Osteocyte (in vitro differentiated cells): ENCODE results near the gene MAEA. TPM values are rescaled to one million over a fixed set of nuclear protein-coding genes. Genes with fewer than 3 reads are reported as not detected.

Source experiments
- DNase-seq: peaks from one replicate; pipeline ENCODE4 v3.0.0; 2021; ENCODE audit warnings: mixed read lengths; ENCODE audit not compliant: unreplicated experiment; ENCODE audit errors: extremely low spot score
- H3K27ac Mint-ChIP-seq: one replicate; pipeline ENCODE4 v1.8.0; 2021; ENCODE audit warnings: mild to moderate bottlenecking, mixed read lengths; ENCODE audit not compliant: unreplicated experiment
- H3K27me3 Mint-ChIP-seq: one replicate; pipeline ENCODE4 v1.8.0; 2021; ENCODE audit warnings: mixed read lengths; ENCODE audit not compliant: unreplicated experiment
- H3K36me3 Mint-ChIP-seq: one replicate; pipeline ENCODE4 v1.8.0; 2021; ENCODE audit warnings: mixed read lengths; ENCODE audit not compliant: unreplicated experiment
- H3K4me1 Mint-ChIP-seq: one replicate; pipeline ENCODE4 v1.8.0; 2021; ENCODE audit warnings: mixed read lengths; ENCODE audit not compliant: unreplicated experiment
- H3K4me3 Mint-ChIP-seq: one replicate; pipeline ENCODE4 v1.8.0; 2021; ENCODE audit warnings: mild to moderate bottlenecking, moderate library complexity, mixed read lengths; ENCODE audit not compliant: unreplicated experiment
- H3K9me3 Mint-ChIP-seq: one replicate; pipeline ENCODE4 v1.8.0; 2021; ENCODE audit warnings: mixed read lengths; ENCODE audit not compliant: unreplicated experiment
- CTCF ChIP-seq: fragments of 200-600 bp; sonication (generic); IDR thresholded peaks from 2 replicates; pipeline ENCODE4 v1.5.0; 2021; ENCODE audit warnings: antibody characterized with exemption, mild to moderate bottlenecking, moderate library complexity
- total RNA-seq: library from RNA; stranded (reverse); gene quantifications from 2 replicates; pipeline ENCODE4 v1.2.1, GENCODE V29; 2021

Gene MAEA
- total RNA-seq, 1 donor from 2014 or later = 62.9 TPM

GRCh38 chr4:1374706-1375045, 85.0 kb downstream of the MAEA start:
- peaks cover 22% of the 10 kb centered on the region for H3K36me3 Mint-ChIP-seq
- DNase-seq = no peak
- H3K27me3 Mint-ChIP-seq = no peaks in the 10 kb centered on the region
- no peak overlapping the region for H3K4me3 Mint-ChIP-seq
- H3K27ac Mint-ChIP-seq = no peak overlapping the region
- H3K4me1 Mint-ChIP-seq = no peaks in the 10 kb centered on the region
- TF ChIP-seq CTCF = no peak
- H3K9me3 Mint-ChIP-seq = no peaks in the 10 kb centered on the region

GRCh38 chr4:1375051-1375721, 85.5 kb downstream of the MAEA start:
- TF ChIP-seq CTCF = no peak
- H3K9me3 Mint-ChIP-seq = no peaks in the 10 kb centered on the region
- no peak for DNase-seq
- no peaks in the 10 kb centered on the region for H3K4me1 Mint-ChIP-seq
- H3K27me3 Mint-ChIP-seq = no peaks in the 10 kb centered on the region
- H3K36me3 Mint-ChIP-seq = peaks cover 22% of the 10 kb centered on the region
- no peak overlapping the region for H3K4me3 Mint-ChIP-seq
- no peak overlapping the region for H3K27ac Mint-ChIP-seq

GRCh38 chr4:1375761-1376322, 86.2 kb downstream of the MAEA start:
- no peak for DNase-seq
- no peak for TF ChIP-seq CTCF
- Mint-ChIP-seq H3K36me3 (peaks cover 22% of the 10 kb centered on the region), H3K27ac (no peak overlapping the region), H3K4me3 (no peak overlapping the region), H3K4me1 (no peaks in the 10 kb centered on the region), H3K27me3 (no peaks in the 10 kb centered on the region), H3K9me3 (no peaks in the 10 kb centered on the region)

- Mint-ChIP-seq H3K36me3 (peaks cover 20% of the 10 kb centered on the region), H3K4me1 (no peaks in the 10 kb centered on the region), H3K4me3 (no peak overlapping the region), H3K27ac (no peak overlapping the region), H3K9me3 (no peaks in the 10 kb centered on the region), H3K27me3 (no peaks in the 10 kb centered on the region)
- DNase-seq = no peak
- TF ChIP-seq CTCF = no peak
These were observed 86.7 kb downstream of the MAEA start for GRCh38 chr4:1376391-1376840.

- H3K27ac Mint-ChIP-seq = no peak overlapping the region
- no peaks in the 10 kb centered on the region for H3K9me3 Mint-ChIP-seq
- H3K27me3 Mint-ChIP-seq = no peaks in the 10 kb centered on the region
- H3K36me3 Mint-ChIP-seq = peaks cover 18% of the 10 kb centered on the region
- no peak for DNase-seq
- TF ChIP-seq CTCF = no peak
- no peaks in the 10 kb centered on the region for H3K4me1 Mint-ChIP-seq
- H3K4me3 Mint-ChIP-seq = no peak overlapping the region
These were observed 87.3 kb downstream of the MAEA start for GRCh38 chr4:1376841-1377605.
